Measurements from ENCODE around the gene TOLLIP.

GRCh38 chr11:1356478-1356960 is 47.1 kb upstream of the TOLLIP start:
- TF ChIP-seq CTCF (IDR thresholded peaks at IDR 0.05), result no peak
- no peak for TF ChIP-seq POLR2A (IDR thresholded peaks at IDR 0.05)

All from Peyer's patch (tissue), 4 donors.